Progenitor cell of endocrine pancreas (in vitro differentiated cells): Measurements from ENCODE around the gene BAHCC1. TPM values are rescaled to one million over a fixed set of nuclear protein-coding genes. Genes with fewer than 3 reads are reported as not detected.

Experiments
- DNase-seq: peaks from one replicate; pipeline ENCODE4 v3.0.0; 2021; ENCODE audit warnings: low spot score; ENCODE audit not compliant: unreplicated experiment
- H3K27ac Mint-ChIP-seq: 2 replicates; pipeline ENCODE4 v1.8.0; 2021; ENCODE audit warnings: mild to moderate bottlenecking, moderate library complexity, mixed read lengths
- H3K27me3 Mint-ChIP-seq: 2 replicates; pipeline ENCODE4 v1.8.0; 2021; ENCODE audit warnings: mixed read lengths
- H3K36me3 Mint-ChIP-seq: 2 replicates; pipeline ENCODE4 v1.8.0; 2022; ENCODE audit warnings: mixed read lengths; ENCODE audit not compliant: insufficient read depth
- H3K4me1 Mint-ChIP-seq: 2 replicates; pipeline ENCODE4 v1.8.0; 2021; ENCODE audit warnings: low read depth, mixed read lengths
- H3K4me3 Mint-ChIP-seq: 2 replicates; pipeline ENCODE4 v1.8.0; 2021; ENCODE audit warnings: low read depth, mild to moderate bottlenecking, moderate library complexity, mixed read lengths
- H3K9me3 Mint-ChIP-seq: 2 replicates; pipeline ENCODE4 v1.8.0; 2021; ENCODE audit warnings: low read depth, mixed read lengths
- total RNA-seq: library from RNA; stranded (reverse); gene quantifications from 2 replicates; pipeline ENCODE4 v1.2.1, GENCODE V29; 2021
- TF ChIP-seq, protein P1 (sequence below): fragments of 200-600 bp; sonication (generic); IDR thresholded peaks from one replicate; pipeline ENCODE4 v1.5.0; 2021; ENCODE audit warnings: antibody characterized with exemption, mild to moderate bottlenecking; ENCODE audit not compliant: unreplicated experiment

BAHCC1 gene
- total RNA-seq, 1 donor from 2014 or later: 40.5 TPM

DNA sequence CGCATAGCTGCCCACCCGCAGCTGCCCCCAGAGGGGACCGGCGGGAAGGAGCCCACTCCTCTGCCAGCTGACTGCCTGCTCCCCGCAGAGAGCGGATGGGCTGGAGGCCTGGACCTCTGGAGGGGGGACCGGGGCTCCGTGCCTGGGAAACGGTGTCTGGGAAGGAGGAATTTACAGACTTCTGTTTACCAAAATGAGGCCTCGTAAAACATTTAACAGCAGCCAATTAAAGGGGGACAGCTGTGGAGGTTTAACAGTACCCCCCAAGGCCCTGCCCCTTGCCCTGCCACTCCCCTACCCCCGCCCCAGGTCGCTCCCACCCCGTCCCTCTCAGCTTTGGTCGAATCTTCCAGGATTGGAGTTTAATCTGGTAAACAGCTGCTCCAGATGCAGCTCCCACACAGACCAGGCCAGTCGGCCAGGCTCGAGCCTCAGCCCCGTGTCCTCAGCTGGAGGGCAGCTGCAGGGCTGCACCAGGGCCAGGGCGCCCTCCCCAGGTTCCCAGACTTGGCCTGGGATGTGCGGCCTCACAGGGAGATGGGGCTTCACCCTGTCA lies 41.1 kb downstream of the BAHCC1 start:
- no peaks in the 10 kb centered on the region for H3K4me1 Mint-ChIP-seq
- no peaks in the 10 kb centered on the region for H3K27me3 Mint-ChIP-seq
- no peaks in the 10 kb centered on the region for H3K9me3 Mint-ChIP-seq
- no peak for DNase-seq
- H3K27ac Mint-ChIP-seq: no peak overlapping the region
- TF ChIP-seq, protein P1, sequence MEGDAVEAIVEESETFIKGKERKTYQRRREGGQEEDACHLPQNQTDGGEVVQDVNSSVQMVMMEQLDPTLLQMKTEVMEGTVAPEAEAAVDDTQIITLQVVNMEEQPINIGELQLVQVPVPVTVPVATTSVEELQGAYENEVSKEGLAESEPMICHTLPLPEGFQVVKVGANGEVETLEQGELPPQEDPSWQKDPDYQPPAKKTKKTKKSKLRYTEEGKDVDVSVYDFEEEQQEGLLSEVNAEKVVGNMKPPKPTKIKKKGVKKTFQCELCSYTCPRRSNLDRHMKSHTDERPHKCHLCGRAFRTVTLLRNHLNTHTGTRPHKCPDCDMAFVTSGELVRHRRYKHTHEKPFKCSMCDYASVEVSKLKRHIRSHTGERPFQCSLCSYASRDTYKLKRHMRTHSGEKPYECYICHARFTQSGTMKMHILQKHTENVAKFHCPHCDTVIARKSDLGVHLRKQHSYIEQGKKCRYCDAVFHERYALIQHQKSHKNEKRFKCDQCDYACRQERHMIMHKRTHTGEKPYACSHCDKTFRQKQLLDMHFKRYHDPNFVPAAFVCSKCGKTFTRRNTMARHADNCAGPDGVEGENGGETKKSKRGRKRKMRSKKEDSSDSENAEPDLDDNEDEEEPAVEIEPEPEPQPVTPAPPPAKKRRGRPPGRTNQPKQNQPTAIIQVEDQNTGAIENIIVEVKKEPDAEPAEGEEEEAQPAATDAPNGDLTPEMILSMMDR: no peak
- no peaks in the 10 kb centered on the region for H3K36me3 Mint-ChIP-seq
- no peak overlapping the region for H3K4me3 Mint-ChIP-seq

DNA sequence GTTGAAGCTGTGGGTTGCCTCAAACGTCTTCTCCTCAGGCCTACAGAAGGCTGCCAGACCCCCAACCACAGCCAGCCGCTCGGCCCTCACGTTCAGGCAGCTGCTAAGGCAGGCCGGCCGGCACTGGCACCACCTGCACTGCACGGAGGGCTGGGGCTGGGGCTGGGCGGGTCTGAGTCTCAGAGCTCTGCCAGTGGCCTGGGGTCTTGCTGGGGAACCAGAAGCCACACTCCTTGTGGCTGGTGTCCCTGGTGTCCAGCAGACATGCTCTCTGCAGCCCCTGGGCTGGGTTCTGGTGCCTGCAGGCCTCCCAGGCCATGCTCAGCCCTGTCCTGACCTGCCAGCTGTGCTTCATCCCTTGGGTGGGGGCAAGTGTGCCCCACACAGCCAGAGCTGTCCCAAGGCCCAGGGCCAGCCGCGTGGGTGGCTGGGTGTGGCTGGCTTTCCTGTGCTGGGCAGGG lies 42.0 kb downstream of the BAHCC1 start:
- no peaks in the 10 kb centered on the region for H3K4me1 Mint-ChIP-seq
- no peak overlapping the region for H3K4me3 Mint-ChIP-seq
- TF ChIP-seq, protein P1: no peak
- no peak for DNase-seq
- H3K36me3 Mint-ChIP-seq: no peaks in the 10 kb centered on the region
- no peak overlapping the region for H3K27ac Mint-ChIP-seq
- H3K27me3 Mint-ChIP-seq: no peaks in the 10 kb centered on the region
- no peaks in the 10 kb centered on the region for H3K9me3 Mint-ChIP-seq

DNA sequence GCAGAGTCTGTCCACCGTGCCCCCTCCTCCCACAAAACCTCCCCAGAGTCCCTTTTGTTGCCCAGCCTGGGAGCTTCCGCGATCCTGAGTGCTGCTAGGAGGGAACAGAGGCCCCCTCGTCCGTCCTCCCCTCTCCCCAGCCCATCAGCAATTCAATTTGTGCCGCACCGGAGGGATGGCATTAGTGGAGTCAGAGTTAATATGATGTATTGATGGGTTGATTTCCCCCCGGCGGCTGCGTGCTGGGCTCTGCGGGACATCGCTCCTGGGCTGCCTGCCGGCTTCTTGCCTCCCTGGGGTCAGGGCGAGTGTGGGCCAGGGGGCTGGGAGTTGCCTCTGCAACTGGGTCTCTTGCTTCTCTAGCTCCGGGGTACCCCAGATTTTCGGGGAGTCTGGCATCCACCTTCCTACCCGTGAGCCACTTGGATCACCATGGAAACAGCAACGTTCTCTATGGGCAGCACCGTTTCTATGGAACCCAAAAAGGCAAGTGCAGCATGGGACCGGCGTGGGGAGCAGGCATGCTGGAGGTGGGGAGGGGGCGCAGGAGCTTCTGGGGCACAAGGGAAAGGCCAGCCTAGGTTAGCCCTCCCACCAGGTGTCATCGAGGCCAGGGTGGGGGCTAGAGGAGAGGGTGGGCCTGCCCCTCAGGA lies 42.9 kb downstream of the BAHCC1 start:
- H3K9me3 Mint-ChIP-seq: no peaks in the 10 kb centered on the region
- no peaks in the 10 kb centered on the region for H3K36me3 Mint-ChIP-seq
- TF ChIP-seq, protein P1: no peak
- H3K27ac Mint-ChIP-seq: no peak overlapping the region
- no peak for DNase-seq
- H3K4me1 Mint-ChIP-seq: no peaks in the 10 kb centered on the region
- H3K27me3 Mint-ChIP-seq: no peaks in the 10 kb centered on the region
- H3K4me3 Mint-ChIP-seq: no peak overlapping the region

DNA sequence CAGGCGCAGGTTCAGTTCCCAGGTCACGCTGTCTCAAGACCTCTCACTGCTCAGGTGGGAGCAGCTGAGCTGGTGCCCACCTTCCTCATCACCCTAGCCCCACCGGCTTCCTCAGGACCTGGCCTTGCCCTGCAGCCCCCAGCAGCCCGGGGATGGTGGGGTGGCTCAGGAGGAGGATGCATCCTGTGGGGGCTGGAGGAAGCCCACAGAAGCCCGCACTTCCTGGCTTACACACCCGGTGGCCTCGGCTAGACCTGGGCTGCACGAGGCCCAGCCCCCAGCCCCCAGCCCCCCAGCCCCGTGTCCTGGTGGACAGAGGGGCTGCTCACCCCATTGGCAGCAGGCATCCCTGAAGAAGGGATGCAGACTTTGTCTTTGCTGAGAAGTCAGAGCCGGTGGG lies 43.4 kb downstream of the BAHCC1 start:
- TF ChIP-seq, protein P1: no peak
- Mint-ChIP-seq H3K4me3 (no peak overlapping the region), H3K4me1 (no peaks in the 10 kb centered on the region), H3K36me3 (no peaks in the 10 kb centered on the region), H3K27ac (no peak overlapping the region), H3K27me3 (no peaks in the 10 kb centered on the region), H3K9me3 (no peaks in the 10 kb centered on the region)
- DNase-seq: no peak

DNA sequence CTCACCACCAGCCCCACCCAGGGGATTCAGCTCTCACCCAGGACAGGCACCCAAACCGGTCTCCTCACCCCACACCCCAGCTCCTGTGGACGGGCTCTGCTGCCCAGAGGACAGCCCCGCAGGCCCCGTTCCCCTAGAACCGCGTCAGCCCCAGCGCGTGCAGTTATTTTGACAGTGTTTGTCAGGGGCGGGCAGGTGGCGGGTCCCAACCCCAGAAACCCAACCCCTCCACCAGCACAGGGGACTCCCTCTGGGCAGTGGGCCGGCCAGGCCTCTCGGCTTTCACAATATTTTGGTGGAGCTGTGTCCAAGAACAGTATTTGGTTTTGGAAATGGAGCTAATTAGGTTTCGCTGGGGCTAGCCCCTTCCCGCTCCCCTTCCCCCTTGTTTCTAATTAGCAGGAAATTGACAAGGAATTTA lies 44.8 kb downstream of the BAHCC1 start:
- no peaks in the 10 kb centered on the region for H3K4me1 Mint-ChIP-seq
- H3K36me3 Mint-ChIP-seq: no peaks in the 10 kb centered on the region
- TF ChIP-seq, protein P1: no peak
- no peak overlapping the region for H3K4me3 Mint-ChIP-seq
- H3K9me3 Mint-ChIP-seq: no peaks in the 10 kb centered on the region
- no peaks in the 10 kb centered on the region for H3K27me3 Mint-ChIP-seq
- no peak overlapping the region for H3K27ac Mint-ChIP-seq
- DNase-seq: no peak
